Activated CD8-positive, alpha-beta memory T cell treated with anti-CD3 and anti-CD28 coated beads for 24 hours (primary cell): Measurements from ENCODE around the gene KRTAP5-10.
"Not testable (repeated sequence)": the region's sequence is repeated elsewhere in the genome, so short reads cannot be mapped to it uniquely, and the experiment has no call there.

ENCODE experiments used
- DNase-seq: peaks from one replicate; pipeline ENCODE4 v3.0.0-alpha.2; 2020

The KRTAP5-10 gene, protein sequence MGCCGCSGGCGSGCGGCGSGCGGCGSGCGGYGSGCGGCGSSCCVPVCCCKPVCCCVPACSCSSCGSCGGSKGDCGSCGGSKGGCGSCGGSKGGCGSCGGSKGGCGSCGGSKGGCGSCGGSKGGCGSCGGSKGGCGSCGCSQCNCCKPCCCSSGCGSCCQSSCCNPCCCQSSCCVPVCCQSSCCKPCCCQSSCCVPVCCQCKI

DNA sequence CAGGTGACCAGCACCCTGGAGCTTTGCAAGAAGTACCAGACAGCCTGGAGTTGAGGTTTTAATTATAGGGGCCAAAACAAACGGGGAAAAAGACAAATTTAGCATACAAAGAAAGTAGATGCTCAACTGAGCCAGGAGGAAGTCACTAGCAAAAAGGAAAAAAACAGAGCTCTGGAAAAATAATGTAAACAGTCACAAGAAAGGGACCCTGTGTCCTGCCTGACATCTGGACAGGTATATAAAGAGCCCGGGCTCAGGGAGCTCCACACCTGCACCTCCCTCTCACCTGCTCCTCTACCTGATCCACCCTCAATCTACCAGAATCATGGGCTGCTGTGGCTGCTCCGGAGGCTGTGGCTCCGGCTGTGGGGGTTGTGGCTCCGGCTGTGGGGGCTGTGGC lies at the start of gene KRTAP5-10:
KRTAP5-10 (plus strand) TSS at position 301 of the 400 bp plus-strand sequence; CDS start at position 326, 25 bp downstream.
- no peak for DNase-seq

DNA sequence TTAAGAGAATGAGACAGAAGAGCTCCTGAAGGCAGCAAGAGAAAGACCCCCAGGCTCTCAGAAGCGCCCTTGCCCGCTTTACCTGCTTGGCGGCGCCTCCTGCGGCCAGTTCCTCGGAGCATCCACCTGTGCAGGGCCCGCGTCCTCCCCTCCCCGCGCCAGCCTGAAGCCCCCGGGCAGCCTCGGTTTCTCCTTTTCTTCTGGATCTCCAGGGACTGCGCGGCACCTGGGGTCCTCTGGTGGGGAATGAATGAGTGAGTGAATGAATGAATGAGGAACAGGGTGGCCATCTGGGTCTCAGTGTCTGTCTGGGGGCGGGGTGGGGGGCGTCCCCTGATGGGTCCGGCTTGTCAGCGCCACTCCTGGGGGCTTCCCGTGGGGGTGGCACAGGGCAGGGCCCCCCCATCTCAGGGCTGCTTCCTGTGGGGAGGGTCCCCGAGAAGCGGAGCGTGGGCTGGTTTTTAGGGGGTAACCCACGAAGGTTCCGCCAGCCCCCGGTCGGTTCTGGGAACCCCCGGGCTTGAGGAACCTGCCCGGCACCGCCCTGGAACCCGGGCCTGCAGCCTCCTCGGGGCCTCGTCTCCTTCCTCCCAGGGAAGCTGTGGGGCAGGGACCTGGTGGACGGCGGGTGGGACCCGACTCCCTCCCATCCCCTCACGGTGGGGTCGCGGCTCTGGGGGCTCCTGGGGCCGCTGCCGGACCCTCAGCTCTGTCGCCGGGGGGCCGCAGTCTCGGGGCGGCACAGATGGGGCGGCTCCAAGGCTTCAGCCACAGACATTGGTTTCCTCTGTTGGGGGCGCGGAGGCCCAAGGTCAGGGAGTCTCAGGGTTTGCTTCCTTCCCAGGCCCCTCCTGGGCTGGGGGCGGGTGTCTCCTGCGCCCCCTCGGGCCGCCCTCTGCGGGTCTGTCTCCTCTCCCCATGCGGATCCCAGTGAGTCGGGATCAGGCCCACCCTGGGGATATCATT lies 46.6 kb upstream of the KRTAP5-10 start:
- DNase-seq, result peak; percentile 32

DNA sequence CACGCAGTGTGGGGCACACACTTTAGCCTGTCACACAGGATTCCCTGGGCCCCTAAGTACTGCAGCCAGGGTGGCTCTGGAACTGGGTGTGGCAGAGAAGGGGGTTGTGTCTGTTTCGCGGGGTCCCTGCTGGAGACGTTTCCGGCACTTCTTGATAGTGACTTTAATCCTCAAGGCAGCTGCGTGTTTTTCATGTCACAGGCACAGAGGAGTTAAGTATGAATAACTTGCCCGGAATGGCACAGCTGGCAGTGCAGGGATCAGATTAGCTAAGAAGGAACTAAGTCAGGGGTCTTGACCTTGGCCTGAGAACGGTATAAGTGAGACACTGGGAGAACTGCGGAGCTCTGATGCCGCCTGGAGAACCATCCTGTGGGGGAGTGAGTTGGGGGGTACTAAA lies 45.8 kb upstream of the KRTAP5-10 start:
- peak; percentile 30 for DNase-seq

DNA sequence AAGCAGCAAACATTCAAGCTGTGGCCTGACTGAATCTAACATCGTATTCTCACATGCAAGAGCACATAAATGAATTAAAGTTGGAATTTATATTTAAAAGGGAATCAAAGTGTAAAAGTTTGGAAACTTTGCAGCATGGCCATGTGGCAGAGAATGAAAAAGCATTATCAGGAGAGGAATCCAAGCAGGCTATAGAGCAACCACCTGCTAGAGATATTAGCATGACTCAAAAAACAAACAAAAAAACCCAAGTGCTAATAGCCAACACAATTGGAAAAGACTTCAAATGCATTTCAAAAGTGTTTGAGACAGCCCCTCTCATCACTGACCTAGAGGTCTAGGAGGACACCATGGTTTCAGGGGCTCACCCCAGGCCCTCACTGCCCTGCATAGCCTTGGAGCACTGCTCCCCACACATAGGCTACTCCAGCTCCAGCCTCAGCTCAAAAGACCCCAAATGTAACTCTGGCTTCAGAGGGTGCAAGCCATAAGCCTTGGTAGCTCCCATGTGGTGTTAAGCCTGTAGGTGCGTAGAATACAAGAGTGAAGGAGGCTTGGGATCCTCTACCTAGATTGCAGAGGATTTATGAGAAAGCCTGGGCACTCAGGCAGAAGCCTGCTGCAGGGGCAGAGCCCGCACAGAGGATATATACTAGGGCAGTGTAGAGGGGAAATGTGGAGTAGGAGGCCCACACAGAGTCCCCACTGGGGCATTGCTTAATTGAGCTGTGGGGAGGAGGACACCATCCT lies 40.0 kb upstream of the KRTAP5-10 start:
- DNase-seq, result peak; percentile 19

DNA sequence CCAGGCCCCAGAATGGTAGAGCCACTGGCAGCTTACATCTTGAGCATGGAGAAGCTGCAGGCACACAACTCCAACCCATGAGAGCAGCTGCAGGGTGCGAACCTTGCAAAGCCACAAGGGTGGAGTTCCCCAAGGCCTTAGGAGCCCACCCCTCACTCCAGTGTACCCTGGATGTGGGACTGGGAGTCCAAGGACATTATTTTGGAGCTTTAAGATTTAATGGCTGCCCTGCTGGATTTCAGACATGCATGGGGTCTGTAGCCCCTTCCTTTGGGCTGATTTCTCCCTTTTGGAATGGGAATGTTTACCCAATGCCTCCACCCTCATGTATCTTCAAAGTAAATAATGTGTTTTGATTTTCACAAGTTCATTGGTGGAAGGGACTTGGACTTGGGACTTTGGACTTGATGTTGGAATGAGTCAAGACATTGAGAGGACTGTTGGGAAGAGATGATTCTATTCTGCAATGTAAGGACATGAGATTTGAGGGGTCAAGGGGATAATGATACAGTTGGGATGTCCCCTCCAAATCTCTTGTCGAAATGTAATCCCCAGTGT lies 39.3 kb upstream of the KRTAP5-10 start:
- DNase-seq, result peak; percentile 32

DNA sequence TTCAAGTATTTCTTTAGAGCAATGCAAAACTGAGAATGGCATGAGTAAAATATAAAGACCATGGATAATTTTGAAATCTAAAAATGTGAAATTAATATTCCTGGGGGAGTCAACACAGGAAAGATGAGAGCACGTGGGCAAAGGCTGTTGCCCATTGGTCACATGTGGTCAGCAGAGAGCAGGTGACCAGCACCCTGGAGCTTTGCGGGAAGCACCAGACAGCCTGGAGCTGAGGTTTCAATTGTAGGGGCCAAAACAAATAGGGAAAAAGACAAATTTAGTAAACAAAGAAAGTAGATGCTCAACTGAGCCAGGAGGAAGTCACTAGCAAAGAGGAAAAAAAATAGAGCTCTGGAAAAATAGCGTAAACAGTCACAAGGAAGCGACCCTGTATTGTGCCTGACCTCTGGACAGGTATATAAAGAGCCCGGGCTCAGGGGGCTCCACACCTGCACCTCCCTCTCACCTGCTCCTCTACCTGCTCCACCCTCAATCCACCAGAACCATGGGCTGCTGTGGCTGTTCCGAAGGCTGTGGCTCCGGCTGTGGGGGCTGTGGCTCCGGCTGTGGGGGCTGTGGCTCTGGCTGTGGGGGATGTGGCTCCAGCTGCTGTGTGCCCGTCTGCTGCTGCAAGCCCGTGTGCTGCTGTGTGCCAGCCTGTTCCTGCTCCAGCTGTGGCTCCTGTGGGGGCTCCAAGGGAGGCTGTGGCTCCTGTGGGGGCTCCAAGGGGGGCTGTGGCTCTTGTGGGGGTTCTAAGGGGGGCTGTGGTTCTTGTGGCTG lies 38.4 kb upstream of the KRTAP5-10 start, which contains the start of gene KRTAP5-7:
KRTAP5-7 (plus strand) TSS at position 472 of the 780 bp plus-strand sequence; CDS start at position 506, 34 bp downstream.
- peak; percentile 11 for DNase-seq

DNA sequence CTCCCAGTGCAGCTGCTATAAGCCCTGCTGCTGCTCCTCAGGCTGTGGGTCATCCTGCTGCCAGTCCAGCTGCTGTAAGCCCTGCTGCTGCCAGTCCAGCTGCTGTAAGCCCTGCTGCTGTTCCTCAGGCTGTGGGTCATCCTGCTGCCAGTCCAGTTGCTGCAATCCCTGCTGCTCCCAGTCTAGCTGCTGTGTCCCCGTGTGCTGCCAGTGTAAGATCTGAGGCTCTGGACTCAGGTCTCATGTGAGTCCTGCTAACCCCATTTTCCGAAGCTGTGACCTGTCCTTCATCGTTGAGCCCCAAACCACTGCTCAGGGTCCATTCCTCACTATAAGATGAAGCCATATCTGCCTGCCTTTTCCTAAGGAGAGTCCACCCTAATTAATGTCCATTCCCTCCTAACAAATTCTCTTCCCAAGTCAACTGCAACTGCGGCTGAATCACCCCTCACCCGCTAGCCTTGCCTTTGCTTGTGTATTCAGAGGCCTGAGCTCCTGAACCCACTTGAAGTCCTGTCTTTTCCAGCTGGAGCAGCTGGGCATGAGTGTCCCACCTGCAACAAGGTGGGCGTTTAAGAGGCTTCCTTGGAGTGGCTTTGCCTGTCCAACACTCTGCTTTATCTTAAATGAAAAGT lies 37.7 kb upstream of the KRTAP5-10 start:
- DNase-seq, result peak; percentile 28

DNA sequence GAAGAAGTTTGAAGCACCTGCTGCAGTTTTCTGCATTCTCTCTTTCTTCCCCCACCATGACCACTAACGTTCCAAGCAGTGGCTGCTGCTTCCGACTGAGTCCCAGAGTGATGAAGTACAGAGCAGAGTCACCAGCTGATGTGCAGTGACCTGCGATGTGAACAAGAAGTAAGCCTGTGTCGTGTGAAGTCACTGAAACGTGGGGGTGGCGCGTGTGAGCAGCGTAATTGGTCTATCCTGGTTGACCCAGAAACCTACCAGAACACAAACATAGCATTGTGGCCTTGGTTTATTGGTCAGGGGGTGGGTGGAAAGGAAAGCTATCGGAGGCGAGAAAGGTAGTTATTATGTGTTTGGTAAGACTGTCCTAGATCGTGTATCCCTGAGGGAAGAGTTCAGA lies 34.8 kb upstream of the KRTAP5-10 start:
- DNase-seq, result peak; percentile 28

DNA sequence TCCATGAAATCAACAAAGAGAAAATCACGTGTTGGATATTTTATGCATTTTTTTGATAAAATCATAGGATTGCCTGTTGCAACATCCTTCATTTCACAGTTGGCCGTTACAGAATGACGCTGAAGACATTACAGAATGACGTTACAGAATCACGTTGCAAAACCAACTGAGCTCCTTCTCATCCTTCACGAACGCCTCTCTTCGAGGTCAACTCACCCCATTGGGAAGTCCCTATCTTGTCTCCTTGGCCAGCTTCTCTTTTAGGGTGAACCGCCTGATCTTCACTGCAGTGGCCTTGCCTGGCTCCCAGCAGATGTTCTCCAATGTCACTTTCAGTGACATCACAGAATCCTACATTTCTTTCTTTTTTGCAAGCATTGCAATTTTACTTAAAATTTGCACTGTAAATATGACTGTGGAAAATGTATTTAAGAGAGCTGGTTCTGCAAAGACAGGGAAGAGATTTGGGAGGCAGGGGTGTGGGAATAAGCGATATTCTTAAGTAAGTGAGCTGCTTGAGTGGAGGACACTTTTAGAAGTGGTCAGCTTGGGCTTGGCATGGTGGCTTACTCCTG lies 33.2 kb upstream of the KRTAP5-10 start:
- no peak for DNase-seq

DNA sequence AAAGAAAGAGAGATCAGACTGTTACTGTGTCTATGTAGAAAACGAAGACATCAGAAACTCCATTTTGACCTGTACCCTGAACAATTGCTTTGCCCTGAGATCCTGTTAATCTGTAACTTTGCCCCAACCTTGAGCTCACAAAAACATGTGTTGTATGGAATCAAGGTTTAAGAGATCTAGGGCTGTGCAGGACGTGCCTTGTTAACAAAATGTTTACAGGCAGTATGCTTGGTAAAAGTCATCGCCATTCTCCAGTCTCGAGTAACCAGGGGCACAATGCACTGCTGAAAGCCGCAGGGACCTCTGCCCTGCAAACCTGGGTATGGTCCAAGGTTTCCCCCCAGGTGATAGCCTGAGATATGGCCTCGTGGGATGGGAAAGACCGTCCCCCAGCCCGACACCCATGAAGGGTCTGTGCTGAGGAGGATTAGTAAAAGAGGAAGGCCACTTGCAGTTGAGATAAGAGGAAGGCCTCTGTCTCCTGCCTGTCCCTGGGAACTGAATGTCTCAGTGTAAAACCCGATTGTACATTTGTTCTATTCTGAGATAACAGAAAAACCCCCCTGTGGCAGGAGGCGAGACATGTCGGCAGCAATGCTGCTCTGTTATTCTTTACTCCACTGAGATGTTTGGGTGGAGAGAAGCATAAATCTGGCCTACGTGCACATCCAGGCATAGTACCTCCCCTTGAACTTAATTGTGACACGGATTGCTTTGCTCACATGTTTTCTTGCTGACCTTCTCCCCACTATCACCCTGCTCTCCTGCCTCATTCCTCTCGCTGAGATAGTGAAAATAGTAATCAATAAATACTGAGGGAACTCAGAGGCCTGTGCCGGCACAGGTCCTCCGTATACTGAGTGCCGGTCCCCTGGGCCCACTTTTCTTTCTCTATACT lies 30.4 kb upstream of the KRTAP5-10 start:
- not testable (repeated sequence) for DNase-seq

DNA sequence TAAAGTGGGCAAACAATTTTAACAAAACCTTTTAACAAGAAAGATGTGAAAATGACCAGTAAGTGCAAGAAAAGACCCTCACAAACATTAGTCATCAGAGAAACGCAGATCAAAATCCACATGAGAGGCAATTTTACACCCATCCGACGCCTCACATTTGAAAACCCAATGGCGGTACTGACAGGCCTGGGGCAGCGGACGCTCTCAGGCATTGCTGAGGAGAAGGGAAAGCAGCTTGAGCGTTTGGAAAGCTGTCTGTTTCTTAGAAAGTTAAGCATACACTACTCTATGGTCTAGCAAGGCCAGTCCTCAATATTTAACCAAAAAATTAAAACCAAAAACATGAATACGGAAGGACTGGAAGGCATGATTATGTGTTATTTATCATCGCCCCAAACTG lies 29.5 kb upstream of the KRTAP5-10 start:
- DNase-seq, result no peak

DNA sequence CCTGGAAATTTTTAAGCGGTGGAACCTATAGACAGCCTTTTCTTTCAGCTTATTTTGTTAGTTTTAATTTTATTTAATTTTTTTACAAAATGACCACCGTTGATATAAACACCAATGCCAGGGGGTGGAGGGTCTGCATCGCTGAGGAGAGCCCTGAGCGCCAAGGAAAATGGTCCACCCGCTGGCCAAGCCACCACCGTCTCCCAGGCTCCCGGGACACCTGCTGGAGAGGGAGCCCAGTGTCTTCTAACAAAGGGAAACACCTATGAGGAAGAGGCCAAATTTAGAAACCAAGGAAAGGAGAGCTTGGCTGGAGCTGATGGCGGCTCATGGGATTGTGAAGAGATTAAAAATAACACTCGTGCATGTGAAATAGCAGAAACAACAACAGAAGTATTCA lies 27.8 kb upstream of the KRTAP5-10 start:
- DNase-seq, result no peak

DNA sequence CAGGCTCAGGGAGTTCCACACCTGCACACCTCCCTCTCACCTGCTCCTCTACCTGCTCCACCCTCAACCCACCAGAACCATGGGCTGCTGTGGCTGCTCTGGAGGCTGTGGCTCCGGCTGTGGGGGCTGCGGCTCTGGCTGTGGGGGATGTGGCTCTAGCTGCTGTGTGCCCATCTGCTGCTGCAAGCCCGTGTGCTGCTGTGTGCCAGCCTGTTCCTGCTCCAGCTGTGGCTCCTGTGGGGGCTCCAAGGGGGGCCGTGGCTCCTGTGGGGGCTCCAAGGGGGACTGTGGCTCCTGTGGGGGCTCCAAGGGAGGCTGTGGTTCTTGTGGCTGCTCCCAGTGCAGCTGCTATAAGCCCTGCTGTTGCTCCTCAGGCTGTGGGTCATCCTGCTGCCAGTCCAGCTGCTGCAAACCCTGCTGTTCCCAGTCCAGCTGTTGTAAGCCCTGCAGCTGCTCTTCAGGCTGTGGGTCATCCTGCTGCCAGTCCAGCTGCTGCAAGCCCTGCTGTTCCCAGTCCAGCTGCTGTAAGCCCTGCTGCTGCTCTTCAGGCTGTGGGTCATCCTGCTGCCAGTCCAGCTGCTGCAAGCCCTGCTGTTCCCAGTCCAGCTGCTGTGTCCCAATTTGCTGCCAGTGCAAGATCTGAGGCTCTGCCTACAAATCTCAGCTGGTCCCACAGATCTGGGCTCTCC lies 27.2 kb upstream of the KRTAP5-10 start, which contains the start of gene KRTAP5-8:
KRTAP5-8 (plus strand) TSS at position 49 of the 689 bp plus-strand sequence; CDS start at position 80, 31 bp downstream.
- DNase-seq, result not testable (repeated sequence)

DNA sequence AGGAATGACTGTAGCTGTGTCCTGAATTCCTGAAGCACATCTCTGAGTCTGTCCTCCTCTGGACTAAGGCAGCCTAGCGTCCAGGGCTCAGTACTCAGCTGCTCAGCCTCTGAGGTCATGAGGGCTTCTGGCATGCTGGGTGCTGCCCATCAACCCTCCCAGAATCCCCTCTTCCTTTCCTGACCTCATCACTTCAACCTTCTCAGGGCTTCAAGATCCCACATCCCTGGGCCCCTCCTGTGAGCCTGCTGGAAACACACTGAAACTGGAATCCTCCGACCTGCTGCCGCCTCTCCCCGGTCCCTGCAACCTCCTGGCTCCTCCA lies 26.7 kb upstream of the KRTAP5-10 start:
- DNase-seq, result no peak

DNA sequence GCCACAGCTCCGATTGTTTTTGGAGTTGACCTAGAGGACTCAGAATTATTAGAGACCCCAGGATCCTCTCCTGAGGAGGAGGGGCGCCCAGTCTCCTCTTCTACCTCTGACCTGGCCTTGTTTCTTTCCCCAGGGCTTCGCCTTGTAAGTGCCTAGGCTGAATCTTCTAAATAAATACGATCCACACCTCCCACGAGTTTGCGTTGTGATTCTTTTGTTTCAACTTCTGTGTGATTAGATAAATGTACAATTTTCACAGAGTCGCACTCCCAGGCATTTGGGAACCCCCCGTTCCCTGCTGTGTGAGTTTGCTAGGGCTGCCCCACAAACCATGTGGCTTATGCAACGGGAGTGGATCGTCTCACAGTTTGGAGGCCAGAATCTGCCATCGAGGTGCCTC lies 26.3 kb upstream of the KRTAP5-10 start:
- no peak for DNase-seq

DNA sequence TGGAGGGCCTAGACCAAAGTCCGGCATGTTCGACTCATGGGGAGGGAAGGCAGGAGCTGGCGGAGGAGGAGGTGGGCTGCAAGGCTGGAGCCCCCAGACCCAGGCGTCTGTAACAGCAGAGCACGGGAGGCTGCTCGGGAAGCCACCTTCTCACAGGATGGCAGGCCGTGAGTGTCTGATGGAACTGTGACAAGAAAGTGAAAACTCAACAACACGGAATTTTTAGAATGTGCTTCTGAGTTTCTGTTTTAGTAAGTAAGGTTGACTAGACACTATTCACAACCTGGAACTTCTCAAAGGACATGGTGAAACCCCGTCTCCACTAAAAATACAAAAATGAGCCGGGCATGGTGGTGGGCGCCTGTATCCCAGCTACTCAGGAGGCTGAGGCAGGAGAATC lies 25.4 kb upstream of the KRTAP5-10 start:
- DNase-seq, result not testable (repeated sequence)

DNA sequence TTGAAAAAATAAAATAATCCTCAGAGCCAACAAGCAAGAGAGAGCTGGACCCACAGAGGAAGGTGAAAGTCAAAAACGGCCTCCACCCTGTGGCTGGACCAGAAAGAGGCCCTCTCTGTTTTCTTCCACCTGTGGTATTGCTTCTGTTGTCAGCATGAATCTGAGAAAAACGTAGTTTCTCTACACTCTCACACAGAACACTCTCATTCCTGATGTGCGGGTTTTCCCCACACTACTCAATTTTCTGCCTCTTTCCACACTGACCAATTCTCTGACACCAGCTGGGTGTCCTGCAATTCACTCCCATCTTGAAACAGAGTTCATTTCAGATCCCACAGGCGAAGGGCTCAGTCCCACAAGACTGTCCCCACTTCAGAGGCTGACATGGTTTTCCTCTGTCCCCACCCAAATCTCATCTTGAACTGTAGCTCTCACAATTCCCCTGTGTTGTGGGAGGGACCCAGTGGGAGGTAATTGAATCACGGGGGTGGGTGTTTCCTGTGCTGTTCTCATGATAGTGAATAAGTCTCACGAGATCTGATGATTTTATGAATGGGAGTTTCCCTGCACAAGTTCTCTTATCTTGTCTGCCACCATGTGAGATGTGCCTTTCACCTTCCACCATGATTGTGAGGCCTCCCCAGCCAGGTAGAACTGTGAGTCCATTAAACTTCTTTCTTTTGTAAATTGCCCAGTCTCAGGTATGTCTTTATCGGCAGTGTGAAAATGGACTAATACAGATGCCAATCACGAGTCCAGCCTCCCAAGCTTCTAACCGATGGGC lies 24.6 kb upstream of the KRTAP5-10 start:
- not testable (repeated sequence) for DNase-seq

DNA sequence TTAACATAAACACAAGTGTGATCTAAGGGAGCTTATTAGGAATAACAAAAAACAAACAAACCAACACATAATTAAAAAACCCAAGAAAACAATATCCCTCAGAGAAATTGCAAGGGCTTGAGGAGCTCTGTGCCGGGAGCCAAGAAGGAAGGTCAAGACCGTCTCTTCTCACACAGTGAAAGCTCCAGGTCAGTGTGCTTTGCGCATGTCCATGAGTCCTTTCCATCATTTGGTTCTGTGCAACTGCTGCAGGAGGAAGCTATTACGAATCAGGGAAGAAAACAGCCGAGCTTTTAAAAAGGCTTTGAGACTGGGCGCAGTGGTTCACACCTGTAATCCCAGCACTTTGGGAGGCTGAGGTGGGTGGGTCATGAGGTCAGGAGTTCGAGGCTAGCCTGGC lies 23.0 kb upstream of the KRTAP5-10 start:
- DNase-seq, result no peak
